B cell (primary cell): Measurements from ENCODE around the gene C5orf15.

Experiments used
- EZH2 ChIP-seq: IDR thresholded peaks from 2 replicates; pipeline ENCODE4 v1.6.1; 2012; ENCODE audit warnings: borderline replicate concordance, low read depth, mild to moderate bottlenecking, moderate library complexity, low read length; ENCODE audit not compliant: insufficient read depth, poor library complexity, severe bottlenecking
- TF ChIP-seq, protein P1 (sequence below): fragments of 200-600 bp; IDR thresholded peaks from one replicate; pipeline ENCODE4 v1.8.0; 2022; ENCODE audit warnings: antibody characterized with exemption, mild to moderate bottlenecking

- TF ChIP-seq, protein P1, sequence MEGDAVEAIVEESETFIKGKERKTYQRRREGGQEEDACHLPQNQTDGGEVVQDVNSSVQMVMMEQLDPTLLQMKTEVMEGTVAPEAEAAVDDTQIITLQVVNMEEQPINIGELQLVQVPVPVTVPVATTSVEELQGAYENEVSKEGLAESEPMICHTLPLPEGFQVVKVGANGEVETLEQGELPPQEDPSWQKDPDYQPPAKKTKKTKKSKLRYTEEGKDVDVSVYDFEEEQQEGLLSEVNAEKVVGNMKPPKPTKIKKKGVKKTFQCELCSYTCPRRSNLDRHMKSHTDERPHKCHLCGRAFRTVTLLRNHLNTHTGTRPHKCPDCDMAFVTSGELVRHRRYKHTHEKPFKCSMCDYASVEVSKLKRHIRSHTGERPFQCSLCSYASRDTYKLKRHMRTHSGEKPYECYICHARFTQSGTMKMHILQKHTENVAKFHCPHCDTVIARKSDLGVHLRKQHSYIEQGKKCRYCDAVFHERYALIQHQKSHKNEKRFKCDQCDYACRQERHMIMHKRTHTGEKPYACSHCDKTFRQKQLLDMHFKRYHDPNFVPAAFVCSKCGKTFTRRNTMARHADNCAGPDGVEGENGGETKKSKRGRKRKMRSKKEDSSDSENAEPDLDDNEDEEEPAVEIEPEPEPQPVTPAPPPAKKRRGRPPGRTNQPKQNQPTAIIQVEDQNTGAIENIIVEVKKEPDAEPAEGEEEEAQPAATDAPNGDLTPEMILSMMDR = no peak
- no peak for TF ChIP-seq EZH2
Observed at GRCh38 chr5:133998807-133999206, 30.4 kb upstream of the C5orf15 start.
